ENCODE results near the gene DKK3.

Gene DKK3

GRCh38 chr11:12003336-12003735, 5.1 kb downstream of the DKK3 start:
- DNase-seq (ENCODE audit: low spot score): no peak

GRCh38 chr11:12001186-12001585, 7.2 kb downstream of the DKK3 start:
- no peak for DNase-seq (ENCODE audit: low spot score)

GRCh38 chr11:11998091-11998781, 10.2 kb downstream of the DKK3 start:
- DNase-seq (ENCODE audit: low spot score): no peak

- DNase-seq (ENCODE audit: low spot score): no peak
Observed at GRCh38 chr11:11997049-11997322, 11.4 kb downstream of the DKK3 start.

- no peak for DNase-seq (ENCODE audit: low spot score)
Observed at GRCh38 chr11:11996321-11997048, 11.9 kb downstream of the DKK3 start.

- no peak for DNase-seq (ENCODE audit: low spot score)
Observed at GRCh38 chr11:11995601-11996000, 12.8 kb downstream of the DKK3 start.

GRCh38 chr11:11993839-11994238, 14.6 kb downstream of the DKK3 start:
- no peak for DNase-seq (ENCODE audit: low spot score)

GRCh38 chr11:11992257-11993212, 15.9 kb downstream of the DKK3 start:
- no peak for DNase-seq (ENCODE audit: low spot score)

GRCh38 chr11:11989774-11990744, 18.4 kb downstream of the DKK3 start:
- no peak for DNase-seq (ENCODE audit: low spot score)

- DNase-seq (ENCODE audit: low spot score): no peak
Observed at GRCh38 chr11:11988681-11989261, 19.7 kb downstream of the DKK3 start.

GRCh38 chr11:11988099-11988651, 20.3 kb downstream of the DKK3 start:
- no peak for DNase-seq (ENCODE audit: low spot score)

GRCh38 chr11:11987503-11988022, 20.9 kb downstream of the DKK3 start:
- no peak for DNase-seq (ENCODE audit: low spot score)

- DNase-seq (ENCODE audit: low spot score): no peak
Observed at GRCh38 chr11:11985954-11986949, 22.2 kb downstream of the DKK3 start.

GRCh38 chr11:11985016-11985715, 23.3 kb downstream of the DKK3 start:
- no peak for DNase-seq (ENCODE audit: low spot score)

GRCh38 chr11:11984563-11984962, 23.9 kb downstream of the DKK3 start:
- DNase-seq (ENCODE audit: low spot score): no peak

GRCh38 chr11:11983427-11983826, 25.0 kb downstream of the DKK3 start:
- DNase-seq (ENCODE audit: low spot score): no peak

GRCh38 chr11:11982975-11983374, 25.5 kb downstream of the DKK3 start:
- no peak for DNase-seq (ENCODE audit: low spot score)

- DNase-seq (ENCODE audit: low spot score): no peak
Observed at GRCh38 chr11:11982461-11982860, 26.0 kb downstream of the DKK3 start.

GRCh38 chr11:11981840-11982239, 26.6 kb downstream of the DKK3 start:
- no peak for DNase-seq (ENCODE audit: low spot score)

All from hematopoietic multipotent progenitor cell treated with erythropoietin and hydrocortisone succinate and interleukin-3 and kit ligand, for 15 days (in vitro differentiated cells).